DMS153 treated with DMSO at 0.1 percent for 48 hours (cell line): ENCODE measurements around the gene OSGIN1.
A peak's percentile ranks its signal among the peaks of the same experiment; 100 is the strongest.
"Not testable (repeated sequence)": the region's sequence is repeated elsewhere in the genome, so short reads cannot be mapped to it uniquely, and the experiment has no call there.

Experiments
- DNase-seq: peaks from one replicate; lab custom pipeline; 2025; ENCODE audit not compliant: unreplicated experiment; lab: John Stamatoyannopoulos, UW

OSGIN1 gene

GRCh38 chr16:83940119-83940518 is 12.9 kb upstream of the OSGIN1 start:
- DNase-seq, result no peak

- peak; percentile 36 for DNase-seq
Observed at GRCh38 chr16:83940630-83941378, 12.2 kb upstream of the OSGIN1 start.

- not testable (repeated sequence) for DNase-seq
Observed at GRCh38 chr16:83941546-83941945, 11.5 kb upstream of the OSGIN1 start.

DNA sequence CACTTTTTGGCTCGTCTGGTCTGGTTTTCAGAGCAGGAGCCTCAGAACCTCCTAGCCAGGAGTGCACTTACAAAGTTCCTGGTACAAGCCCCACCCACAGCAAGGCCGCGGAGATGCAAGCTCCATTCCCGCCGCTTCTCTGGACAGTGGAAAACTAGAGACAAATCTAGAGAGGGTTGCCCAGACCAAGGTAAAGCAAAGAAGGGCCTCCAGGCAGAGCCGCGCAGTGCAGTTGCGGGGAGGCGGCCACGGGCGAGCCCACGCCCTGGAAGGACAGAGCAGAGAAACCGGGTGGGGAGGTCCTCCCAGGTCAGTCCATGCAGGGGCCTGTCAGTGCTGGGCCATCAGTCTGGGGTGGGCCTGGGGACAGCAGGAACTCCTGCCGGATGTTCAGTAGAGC is 11.0 kb upstream of the OSGIN1 start:
- DNase-seq, result no peak

GRCh38 chr16:83942815-83943515 is 10.1 kb upstream of the OSGIN1 start:
- no peak for DNase-seq

DNA sequence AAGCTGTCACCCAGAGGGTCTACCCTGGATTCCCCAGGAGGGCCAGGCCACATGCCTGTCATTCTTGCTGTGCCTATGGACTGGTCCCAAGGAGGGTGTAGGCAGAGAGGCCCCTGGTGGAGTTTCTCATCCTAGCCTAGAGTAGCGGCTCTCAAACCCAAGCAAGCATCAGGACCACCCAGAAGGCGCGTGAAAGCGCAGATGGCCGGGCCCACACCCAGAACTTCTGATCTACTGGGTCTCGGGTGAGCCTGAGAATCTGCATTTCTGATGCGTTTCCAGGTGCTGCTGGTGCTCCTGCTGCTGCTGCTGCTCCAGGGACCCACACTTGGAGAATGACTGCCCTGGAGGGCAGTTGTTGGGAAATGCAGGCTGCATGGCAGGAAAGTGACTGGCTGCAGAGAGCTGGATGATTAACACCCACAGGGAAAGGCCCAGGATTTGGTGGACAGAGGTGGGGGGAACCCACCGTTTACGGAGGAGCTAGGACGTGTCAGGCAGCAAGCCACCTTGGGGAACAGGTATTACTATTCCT is 9.5 kb upstream of the OSGIN1 start:
- DNase-seq, result no peak

GRCh38 chr16:83945587-83945986 is 7.5 kb upstream of the OSGIN1 start:
- DNase-seq, result no peak

DNA sequence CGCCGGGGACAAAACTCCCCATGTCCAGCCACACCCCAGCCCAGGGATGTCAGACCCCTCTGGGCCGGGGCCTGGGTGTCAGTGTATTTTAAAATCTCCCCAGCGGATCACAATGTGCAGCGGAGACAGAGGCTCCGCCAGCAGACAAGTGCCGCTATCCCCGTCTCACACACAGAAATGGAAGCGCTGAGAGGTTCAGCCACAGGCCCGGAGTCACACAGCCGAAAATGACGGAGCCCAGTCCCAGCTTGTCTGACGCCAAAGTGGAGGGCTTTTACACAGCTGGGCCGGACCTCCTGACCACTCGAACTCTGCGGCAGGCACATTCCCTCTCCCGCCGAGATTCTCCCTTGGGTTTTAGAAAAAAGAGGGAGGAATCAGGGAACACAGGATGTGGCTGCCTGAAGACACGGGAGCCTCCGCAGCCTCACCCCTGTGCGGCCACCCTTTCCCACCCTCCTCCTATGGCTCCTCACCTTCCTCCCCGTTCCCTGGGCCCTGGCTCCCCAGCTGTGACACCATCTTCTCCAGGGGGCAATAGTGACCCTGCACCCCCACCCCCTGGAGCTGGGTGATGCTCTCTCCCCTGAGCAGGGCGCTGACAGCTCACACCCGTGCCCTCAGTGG is 6.8 kb upstream of the OSGIN1 start:
- no peak for DNase-seq

GRCh38 chr16:83946781-83947566 is 6.1 kb upstream of the OSGIN1 start:
- no peak for DNase-seq

DNA sequence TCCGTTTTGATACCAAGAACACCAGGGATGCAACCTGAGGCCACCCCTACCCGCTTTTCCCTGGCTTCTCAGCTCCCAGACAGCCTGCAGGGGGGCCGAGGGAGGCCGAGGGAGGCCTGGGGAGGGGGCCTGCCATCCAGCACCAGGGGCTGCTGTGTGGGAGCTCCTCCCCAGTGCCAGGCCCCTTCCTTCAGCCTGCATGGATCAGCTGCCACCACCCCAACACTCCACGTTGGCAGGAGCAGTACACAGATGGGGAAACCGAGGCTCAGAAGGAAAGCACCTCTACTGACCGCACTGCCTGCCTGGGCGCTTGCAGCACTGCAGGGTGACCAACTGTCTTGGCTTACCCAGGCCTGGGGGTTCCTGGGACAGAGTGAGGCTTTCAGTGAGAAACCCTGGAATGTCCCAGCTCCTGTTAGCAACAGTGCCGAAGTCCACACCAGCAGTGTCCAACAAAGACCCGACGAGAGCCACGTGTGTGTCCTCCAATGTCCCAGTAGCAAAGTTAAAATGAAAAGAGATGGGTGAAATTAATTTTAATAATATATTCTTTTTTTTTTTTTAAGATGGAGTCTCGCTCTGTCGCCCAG is 5.3 kb upstream of the OSGIN1 start:
- DNase-seq, result no peak

GRCh38 chr16:83948914-83949723 is 3.9 kb upstream of the OSGIN1 start:
- DNase-seq, result no peak

DNA sequence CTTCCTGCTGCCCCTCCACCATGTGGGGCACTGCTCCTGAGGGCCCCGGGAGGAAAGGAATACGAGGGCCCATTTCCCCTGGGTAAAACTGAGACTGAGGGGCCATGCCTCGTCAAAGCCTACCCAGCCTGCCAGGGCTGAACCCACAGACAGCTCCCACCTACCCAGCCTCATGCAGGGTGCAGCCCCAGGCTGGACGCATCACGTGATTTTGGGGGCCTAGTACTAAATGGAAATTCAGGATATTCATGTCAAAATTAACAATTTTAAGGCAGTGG is 3.4 kb upstream of the OSGIN1 start:
- no peak for DNase-seq

- DNase-seq, result not testable (repeated sequence)
Observed at GRCh38 chr16:83950862-83951399, 2.1 kb upstream of the OSGIN1 start.

DNA sequence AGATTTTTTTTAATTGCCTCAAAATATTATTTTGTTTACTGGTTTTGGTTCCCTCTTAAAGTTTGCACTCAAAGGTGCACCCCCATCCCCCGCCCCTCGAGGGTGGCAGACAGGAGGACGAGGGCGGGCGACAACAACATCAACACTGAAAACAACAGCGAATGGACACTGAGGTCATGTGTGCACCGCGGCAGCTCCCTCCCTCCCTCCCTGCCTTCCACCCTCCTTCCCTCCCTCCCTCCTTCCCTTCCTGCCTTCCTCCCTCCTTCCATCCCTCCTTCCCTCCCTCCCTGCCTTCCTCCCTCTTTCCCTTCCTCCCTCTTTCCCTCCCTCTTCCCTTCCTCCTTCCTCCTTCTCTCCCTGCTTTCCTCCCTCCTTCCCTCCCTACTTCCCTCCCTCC is 1.5 kb upstream of the OSGIN1 start:
- no peak for DNase-seq

GRCh38 chr16:83952587-83952939 is 477 bp upstream of the OSGIN1 start:
- no peak for DNase-seq

- no peak for DNase-seq
Observed at GRCh38 chr16:83953796-83954576, 946 bp downstream of the OSGIN1 start.

GRCh38 chr16:83954577-83955016 is 1.6 kb downstream of the OSGIN1 start:
- no peak for DNase-seq

GRCh38 chr16:83955218-83956130 is 2.4 kb downstream of the OSGIN1 start:
- no peak for DNase-seq
